Activated CD8-positive, alpha-beta memory T cell treated with anti-CD3 and anti-CD28 coated beads, Interleukin-2, amount 50 U/mL, for 24 hours (primary cell): ENCODE results near the gene RHCG.

Experiments used
- DNase-seq: peaks from one replicate; pipeline ENCODE4 v3.0.0-alpha.2; 2020; ENCODE audit errors: extremely low read depth

Gene RHCG

DNA sequence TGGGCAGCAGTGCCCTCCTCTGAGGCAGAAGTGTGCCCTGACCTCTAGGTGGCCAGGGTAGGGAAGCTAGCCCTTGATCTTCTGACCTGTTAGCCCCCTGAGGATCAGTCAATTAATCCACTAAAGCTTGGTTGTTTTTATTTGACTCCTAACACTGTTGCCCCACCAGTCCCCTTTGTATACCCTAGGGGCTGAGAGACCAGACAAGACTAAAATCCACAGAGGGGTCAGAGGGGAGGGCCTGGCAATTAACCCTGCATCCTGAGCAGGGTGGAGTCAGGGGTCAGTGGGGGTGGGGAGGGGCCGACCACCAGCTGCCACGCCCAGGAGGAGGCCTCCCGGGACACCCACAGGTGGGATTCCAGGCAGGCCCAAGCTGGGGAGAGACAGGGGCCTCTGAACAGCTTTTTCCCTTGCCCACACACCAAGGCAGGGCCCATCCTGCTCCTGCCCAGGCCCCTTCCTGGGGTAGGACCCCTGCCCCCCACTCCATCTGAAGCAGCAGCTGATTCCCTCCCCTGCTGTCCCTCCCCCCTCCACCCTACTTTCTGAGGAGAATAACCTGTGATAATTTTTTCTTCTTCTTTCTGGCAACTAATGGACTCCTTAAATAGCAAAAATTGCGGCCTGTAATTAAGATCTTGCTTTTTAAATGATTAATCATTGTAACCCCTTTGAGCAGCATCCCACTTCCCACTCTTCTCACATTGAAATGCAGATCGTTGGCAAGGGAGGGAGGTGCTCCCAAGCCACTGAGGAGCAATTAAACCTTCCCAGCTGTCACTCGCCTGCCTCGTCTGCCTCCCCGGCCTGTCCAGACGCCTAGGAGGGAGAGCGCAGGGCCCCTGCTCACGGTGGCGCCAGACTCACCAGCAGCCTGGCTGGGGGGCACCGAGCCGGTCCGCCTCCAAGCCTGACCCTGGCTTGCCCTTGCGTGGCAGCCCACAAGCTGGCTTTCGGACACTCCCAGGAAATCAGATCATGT lies 51.9 kb downstream of the RHCG start:
- no peak for DNase-seq

DNA sequence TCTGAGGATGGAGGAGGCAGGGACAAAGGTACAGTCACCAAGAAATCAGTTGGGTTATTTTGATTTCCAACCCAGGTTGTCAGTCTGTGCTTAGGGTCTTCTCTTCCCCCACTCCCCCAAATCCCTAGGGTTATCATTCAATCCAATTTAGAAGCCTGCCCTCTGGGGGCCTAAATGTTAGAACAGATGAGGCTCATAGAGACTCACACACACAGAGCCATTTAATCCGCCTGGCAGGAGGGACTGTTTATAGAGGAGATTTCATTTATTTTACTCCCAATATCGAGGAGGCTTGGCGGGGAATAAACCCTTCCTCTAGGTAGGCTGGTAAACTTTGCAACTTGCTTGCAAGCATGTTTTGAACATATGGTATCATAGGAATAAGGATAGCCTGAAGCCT lies 52.8 kb downstream of the RHCG start:
- no peak for DNase-seq

DNA sequence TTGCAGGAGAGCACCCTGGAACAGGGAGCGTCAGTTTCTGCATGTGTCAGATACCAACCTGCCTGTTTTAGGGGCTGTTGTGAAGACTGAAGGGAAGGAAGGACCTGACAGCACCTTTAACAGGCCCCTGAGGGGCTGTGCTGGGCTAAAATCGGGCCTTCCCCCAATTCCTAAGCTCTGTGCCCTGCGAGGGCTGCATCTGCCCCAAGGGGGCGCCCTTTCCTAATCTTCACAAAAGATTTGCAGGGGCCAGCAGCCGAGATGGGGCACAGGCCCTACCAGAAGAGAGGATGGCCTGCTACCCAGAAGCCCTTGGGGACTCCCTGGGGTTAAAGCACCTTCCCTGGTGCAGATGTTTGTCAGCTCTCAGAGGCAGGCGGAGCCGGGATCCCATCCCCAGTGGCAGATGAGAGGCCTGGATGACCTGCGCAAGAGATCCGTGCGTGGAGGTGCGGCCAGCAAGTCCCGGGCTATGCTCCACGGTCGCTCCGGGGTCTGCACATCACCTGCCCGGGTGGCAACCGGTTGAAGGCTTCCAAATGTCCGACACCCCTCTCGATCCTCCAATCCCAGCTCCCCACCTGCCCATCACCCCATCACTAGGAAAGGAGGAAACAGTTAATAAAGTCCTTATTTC lies 53.6 kb downstream of the RHCG start:
- no peak for DNase-seq

DNA sequence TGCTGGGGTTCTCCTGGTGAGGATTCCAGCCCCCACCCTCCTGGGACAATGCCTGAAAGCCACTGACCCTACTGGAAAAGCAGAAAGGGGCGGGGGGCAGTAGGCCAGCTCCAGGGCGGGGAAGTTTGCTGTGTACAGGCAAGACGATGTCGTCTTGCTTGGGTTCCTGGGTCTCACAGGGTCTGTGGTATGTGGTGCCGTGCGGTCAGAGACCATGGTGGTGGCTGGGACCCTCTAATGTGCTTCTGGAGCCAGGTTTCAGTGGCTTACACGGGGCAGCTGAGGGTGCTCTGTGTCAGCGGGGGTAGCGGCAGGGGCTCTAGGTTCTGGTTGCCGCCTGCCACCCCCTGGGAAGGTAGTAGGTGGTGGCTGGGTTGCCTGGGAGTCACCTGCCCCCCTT lies 54.2 kb downstream of the RHCG start:
- DNase-seq: no peak

DNA sequence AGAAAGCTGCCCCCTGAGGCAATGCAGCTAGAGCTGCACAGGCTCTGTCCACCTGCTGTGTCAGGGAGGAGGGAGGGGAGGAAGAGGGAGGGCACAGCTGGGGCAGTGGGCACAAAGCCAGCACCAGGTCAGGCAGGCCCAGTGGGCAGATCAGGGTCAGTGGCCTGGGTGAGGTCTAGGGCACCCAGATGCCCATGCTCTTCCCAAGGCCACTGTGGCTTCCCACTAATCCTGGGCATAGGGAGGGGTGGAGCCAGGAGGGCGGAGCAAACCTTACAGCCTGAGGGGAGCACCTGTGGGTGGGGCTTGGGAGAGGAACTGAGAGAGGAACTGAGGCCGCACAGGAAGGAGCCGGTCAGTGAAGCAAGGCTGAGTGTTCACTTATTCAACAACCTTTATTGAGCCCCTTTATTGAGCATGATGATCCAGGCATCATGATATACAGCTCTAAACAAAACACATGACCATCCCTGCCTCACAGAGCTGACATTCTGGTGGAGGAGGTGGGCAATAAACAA lies 55.0 kb downstream of the RHCG start:
- no peak for DNase-seq

DNA sequence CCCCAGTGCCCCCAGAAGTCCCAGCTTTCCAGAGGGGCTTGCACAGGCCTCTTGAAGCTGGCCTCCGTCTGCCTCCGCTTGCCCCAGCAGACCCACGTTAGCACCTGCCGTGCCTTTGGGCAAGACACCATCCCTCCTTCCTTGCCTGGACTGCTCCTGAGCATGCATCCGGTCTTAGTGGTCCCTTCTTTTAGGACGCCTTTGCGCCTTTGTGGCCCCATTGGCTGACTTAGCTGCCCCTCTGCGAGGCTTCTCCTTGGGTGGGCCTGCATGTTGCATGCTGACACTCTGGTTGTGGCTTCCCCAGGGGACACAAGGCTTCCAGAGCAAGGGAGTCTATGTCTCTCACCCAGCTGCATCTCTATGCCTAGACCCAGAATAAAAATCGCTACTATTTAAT lies 56.6 kb downstream of the RHCG start:
- DNase-seq: no peak

DNA sequence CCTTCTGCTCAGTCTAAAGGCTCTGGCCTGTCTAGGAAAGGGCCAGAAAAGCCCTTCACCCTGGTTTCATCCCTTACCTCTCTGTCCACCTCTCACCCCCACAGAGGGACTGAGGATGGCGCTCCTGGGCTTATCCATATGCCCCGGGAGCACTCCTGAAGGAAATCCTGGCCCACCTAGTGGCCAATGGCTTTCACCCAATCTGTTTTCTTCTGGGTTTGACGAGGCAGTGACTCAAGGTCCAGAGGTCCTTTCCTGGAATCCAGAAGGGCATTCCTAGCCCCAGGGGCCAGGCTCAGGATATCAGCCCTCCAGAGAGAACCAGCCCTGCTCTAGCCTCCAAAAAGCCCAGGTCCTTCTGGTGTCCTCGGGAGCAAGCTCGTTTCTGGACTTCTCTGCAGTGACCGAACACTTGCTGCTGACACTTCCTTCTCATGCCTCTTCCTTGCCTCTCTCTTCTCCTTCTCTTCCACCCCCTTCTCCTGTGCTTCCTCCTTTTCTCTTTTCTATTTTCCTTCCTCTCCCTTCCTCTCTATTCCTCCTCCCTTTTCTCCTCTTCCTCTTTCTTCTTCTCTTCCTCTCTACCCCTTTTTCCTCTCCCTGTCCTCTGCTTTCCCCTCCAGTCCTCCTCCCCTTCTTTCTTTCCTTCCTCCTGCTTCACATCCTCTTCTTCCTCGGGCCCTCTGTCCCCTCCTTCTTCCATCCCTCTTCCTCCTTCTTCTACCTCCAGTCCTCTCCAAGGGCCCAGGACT lies 59.6 kb downstream of the RHCG start:
- DNase-seq: no peak

DNA sequence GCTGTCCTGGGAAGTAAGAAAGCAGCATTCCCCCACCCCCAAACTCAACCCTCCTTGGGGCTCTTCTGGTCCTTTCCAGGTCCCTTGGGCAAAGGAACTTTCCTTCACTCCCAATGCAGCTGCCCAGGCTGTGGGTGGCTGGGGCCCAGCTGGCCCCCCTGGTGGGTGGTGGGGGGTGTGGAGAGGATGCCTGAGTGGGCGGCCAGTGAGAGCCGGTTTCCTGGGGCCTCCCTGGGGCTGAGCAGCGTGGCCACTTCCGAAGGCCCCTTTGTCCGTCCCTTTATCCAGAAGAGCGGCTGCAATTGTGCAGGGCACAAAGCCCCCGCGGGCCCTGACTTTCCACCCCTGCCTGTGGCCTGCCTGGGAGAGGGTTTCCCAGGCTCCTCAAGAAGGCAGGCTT lies 61.0 kb downstream of the RHCG start:
- DNase-seq: no peak

DNA sequence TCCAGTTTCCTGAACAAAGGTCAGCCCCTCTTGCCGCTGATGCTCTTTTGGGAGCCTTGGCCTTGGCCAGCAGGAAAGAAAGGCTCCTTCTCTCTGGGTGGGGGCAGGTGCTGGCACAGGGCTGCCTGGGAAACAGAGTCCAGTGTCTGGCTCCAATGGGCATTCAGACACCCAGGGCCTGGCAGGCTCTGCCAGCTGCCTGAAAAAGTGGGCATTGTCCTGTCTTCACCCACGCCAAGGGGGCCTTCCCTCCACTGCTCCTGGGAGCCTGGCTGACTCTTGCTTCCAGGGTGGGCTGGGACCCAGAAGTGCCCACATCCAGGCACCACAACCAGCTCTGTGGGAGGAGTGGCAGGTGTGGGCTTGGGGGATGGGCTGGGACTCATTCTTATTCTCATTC lies 62.7 kb downstream of the RHCG start:
- no peak for DNase-seq

DNA sequence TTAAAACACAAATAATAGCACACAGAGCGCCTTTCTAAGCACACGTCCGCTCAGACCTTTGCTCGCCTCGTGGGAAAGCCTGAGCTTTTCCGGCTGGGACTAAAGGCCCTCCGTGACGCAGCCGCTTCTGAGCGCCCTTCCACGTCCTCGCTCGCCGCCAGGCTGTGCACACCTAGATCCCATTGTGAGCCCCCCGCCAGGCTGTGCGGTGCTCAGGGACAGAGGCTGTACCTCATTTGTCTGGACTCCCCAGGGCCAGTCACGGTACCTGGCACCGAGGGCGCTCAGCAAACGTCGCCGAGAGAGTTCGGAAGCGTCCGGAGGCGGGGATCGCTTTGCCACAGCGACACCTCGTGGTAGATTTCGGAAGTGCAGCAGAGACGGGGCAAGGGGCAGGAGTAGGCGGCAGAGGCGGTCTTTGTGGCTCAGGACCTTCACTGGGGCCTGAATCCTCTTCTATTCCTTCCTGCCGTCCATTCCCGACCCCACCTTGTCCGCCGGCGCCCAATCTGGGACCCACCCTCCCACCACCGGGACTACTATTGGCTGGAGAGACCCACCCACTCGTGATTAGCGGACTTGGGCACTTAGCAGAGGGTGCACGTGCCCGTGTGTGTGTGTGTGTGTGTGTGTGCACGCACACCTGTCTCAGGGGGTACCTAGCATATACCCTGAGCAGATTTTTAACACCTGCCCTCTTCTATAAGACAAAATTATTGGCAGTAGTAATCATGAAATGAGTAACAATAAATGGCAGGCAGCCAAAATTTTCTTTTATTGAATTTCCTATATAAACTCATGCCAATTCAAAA lies 65.6 kb downstream of the RHCG start:
- DNase-seq: peak; percentile 82

DNA sequence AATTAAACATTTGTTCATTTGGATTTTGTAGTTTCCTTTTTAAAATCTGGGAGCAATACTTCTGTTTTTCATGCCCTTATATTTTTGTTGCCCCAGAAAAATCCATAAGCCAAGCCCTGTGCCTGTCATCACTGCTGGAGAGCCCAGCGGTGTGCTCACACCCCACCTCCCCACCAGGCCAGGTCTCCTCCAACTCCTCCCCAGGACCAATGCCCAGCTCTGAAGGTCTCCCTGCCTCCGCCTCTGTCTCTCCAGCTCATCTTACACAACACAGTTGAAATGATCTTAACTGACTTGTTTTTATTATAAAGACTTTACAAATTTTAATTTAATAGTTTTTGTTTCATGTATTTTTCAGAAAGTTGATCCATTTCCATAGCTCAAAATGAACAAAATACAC lies 66.4 kb downstream of the RHCG start:
- no peak for DNase-seq

DNA sequence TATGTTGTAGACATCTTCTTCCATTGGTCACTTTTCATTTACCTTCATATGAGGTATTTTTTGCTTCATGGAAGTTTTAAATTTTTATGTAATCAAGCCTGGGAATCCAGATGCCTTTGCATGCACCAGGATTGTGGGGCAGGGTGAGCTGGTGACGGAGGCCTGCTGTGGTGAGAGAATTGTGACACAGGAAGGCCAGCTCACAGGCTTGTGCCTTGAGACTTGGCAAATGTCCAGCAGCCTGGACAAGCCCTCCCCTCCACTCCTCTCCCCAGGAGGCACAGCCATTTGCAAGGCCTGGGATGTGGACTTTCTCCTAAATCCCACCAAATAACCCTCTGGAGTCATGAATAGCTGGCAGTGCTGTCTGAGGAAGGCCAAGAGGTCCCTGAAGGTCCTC lies 67.4 kb downstream of the RHCG start:
- DNase-seq: no peak

DNA sequence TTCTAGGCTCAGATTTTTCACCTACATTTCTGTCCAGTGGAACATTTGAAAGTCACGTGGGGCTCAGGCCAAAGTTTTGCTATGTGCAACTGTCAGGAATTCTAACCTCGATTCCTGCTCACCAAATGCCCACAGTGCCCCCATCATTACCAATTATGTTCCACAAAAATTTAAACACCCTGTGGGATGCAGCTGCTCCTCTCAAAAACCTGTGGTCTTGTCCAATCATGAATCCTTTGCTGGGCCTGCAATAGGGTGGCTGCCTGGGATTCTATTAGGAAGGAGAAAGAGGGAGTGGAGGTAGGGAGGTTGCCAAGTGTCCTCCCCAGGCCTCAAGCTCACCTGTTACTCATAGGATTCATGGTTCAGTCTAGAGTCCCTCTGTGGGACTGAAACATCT lies 68.1 kb downstream of the RHCG start:
- DNase-seq: no peak

DNA sequence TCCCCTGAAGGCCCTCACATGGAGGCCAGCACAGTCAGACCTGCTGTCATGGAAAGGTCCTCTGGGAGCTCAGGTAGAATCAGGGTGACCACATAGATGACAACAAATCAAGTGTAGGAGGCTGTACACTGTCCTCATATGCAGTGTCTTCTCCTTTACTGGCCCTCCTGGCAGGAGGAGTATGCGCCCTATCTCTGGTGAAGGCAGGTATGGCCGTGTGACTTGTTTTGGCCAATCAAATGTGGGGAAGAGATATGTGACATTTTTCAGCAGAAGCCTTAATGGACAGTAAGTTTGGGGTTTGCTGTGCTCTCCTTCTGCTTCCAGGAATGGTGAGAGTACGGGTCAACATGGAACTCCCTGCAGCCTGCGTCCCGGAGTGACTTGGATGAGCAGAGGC lies 69.9 kb downstream of the RHCG start:
- DNase-seq: no peak

DNA sequence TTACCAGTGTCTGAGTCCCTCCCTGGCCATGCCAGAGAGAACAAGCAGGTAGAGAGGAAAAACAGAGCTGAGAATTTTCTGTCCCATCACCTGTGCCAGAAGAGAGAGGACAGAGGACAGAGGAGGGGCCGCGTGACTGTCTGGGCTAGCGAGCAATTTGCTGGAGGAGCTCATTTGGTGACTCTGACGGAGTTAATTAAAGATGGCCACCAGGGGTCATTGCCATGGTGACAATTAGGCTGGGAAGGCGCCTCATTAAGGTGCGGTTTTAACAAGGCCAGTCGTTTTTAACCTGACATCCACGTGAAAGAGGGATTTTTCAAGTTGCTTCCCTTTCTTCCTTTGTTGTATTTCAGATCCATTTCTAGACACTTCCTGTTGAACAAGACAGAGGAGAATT lies 72.4 kb downstream of the RHCG start:
- no peak for DNase-seq
